B cell (primary cell): ENCODE results near the gene GRID2. TPM values are rescaled to one million over a fixed set of nuclear protein-coding genes. Genes with fewer than 3 reads are reported as not detected.

Experiments used
- ATAC-seq: fragments of 200-7000 bp; cut with Tn5 transposase; one replicate; pipeline ENCODE4 v1.10.0; 2021; ENCODE audit warnings: low read depth, mild to moderate bottlenecking, moderate number of reproducible peaks, moderate library complexity
- CTCF ChIA-PET: fragments of 350-600 bp; sonication (Branson Sonifier 250); formaldehyde crosslinking; loops from one replicate; lab custom pipeline; 2021; ENCODE audit warnings: antibody characterized with exemption, inconsistent platforms; lab: Charles Lee
- POLR2A ChIA-PET: fragments of 350-600 bp; sonication (Branson Sonifier 250); formaldehyde crosslinking; loops from one replicate; lab custom pipeline; 2021; ENCODE audit warnings: antibody characterized with exemption; lab: Charles Lee
- DNase-seq: peaks from one replicate; pipeline ENCODE4 v3.0.0; 2013
- H2AFZ ChIP-seq: 2 replicates; pipeline ENCODE4 v1.6.1; 2012; ENCODE audit warnings: mild to moderate bottlenecking, low read depth, low read length; ENCODE audit not compliant: insufficient read depth, poor library complexity, severe bottlenecking
- H3K27ac ChIP-seq, 2 donors: 1 replicate in 1 of 2; 2 replicates in 1 of 2; pipeline ENCODE4 v1.5.1; 2012 to 2013; ENCODE audit warnings: low read length in 2 of 2, mild to moderate bottlenecking in 2 of 2, moderate library complexity in 1 of 2
- H3K27me3 ChIP-seq, 4 experiments: fragments of 200-600 bp in 1 of 4; sonication (generic) in 1 of 4; replicated peaks in 1 of 4; 1 replicate in 2 of 4; 2 replicates in 2 of 4; pipeline versions ENCODE4 v1.6.1 to v1.7.0; 2013 to 2016; ENCODE audit warnings: low read length in 3 of 4, mild to moderate bottlenecking in 2 of 4, mixed read lengths in 1 of 4, moderate library complexity in 1 of 4; ENCODE audit not compliant: insufficient read depth in 4 of 4, control insufficient read depth in 3 of 4; ENCODE audit errors: control extremely low read depth in 1 of 4
- H3K36me3 ChIP-seq, 2 experiments: replicated peaks in 1 of 2; 1 replicate in 1 of 2; 2 replicates in 1 of 2; pipeline versions ENCODE4 v1.6.1 to v1.7.1; 2013; ENCODE audit warnings: low read length in 1 of 2; ENCODE audit not compliant: insufficient read depth in 2 of 2, control insufficient read depth in 1 of 2; ENCODE audit errors: control extremely low read depth in 1 of 2, extremely low read depth in 1 of 2
- H3K4me1 ChIP-seq, 2 donors: fragments of 200-600 bp in 1 of 2; sonication (generic) in 1 of 2; 1 replicate in 1 of 2; 2 replicates in 1 of 2; pipeline versions ENCODE4 v1.5.1 to v1.6.1; 2013 to 2017; ENCODE audit warnings: low read length in 2 of 2; ENCODE audit not compliant: control insufficient read depth in 2 of 2, insufficient read depth in 2 of 2
- H3K4me2 ChIP-seq: replicated peaks from 2 replicates; pipeline ENCODE3; 2012; ENCODE audit warnings: mild to moderate bottlenecking, low read depth, low read length; ENCODE audit not compliant: poor library complexity, severe bottlenecking
- H3K4me3 ChIP-seq, 5 experiments: fragments of 200-600 bp in 1 of 5; sonication (generic) in 1 of 5; 1 replicate in 3 of 5; 2 replicates in 2 of 5; pipeline versions ENCODE4 v1.5.1 to v1.7.0; 2011 to 2016; ENCODE audit warnings: low read length in 4 of 5, mild to moderate bottlenecking in 4 of 5, low read depth in 2 of 5, control low read depth in 1 of 5, moderate library complexity in 1 of 5; ENCODE audit not compliant: insufficient read depth in 1 of 5; ENCODE audit errors: control extremely low read depth in 1 of 5, extremely low read depth in 1 of 5
- H3K79me2 ChIP-seq: fragments of 200-600 bp; sonication (generic); one replicate; pipeline ENCODE4 v1.6.0; 2016; ENCODE audit warnings: low read length; ENCODE audit not compliant: control insufficient read depth, insufficient read depth
- H3K9ac ChIP-seq: fragments of 200-600 bp; sonication (generic); 2 replicates; pipeline ENCODE4 v1.6.1; 2017; ENCODE audit warnings: mild to moderate bottlenecking, low read length, moderate library complexity
- H3K9me3 ChIP-seq, 3 donors: one replicate each; pipeline versions ENCODE4 v1.6.1 to v1.7.1; 2013; ENCODE audit warnings: low read length in 2 of 3; ENCODE audit not compliant: control insufficient read depth in 2 of 3, insufficient read depth in 1 of 3; ENCODE audit errors: control extremely low read depth in 1 of 3
- H4K20me1 ChIP-seq: 2 replicates; pipeline ENCODE4 v1.6.0; 2012; ENCODE audit warnings: mild to moderate bottlenecking, low read length; ENCODE audit not compliant: insufficient read depth, control insufficient read depth, poor library complexity, severe bottlenecking
- H3K27ac Mint-ChIP-seq: one replicate; pipeline ENCODE4 v1.8.0; 2021; ENCODE audit warnings: mixed read lengths
- H3K27me3 Mint-ChIP-seq: one replicate; pipeline ENCODE4 v1.8.0; 2021; ENCODE audit warnings: mixed read lengths
- H3K4me1 Mint-ChIP-seq: one replicate; pipeline ENCODE4 v1.8.0; 2021; ENCODE audit warnings: mixed read lengths
- H3K4me3 Mint-ChIP-seq: one replicate; pipeline ENCODE4 v1.8.0; 2021; ENCODE audit warnings: mixed read lengths
- H3K9me3 Mint-ChIP-seq: one replicate; pipeline ENCODE4 v1.8.0; 2022; ENCODE audit warnings: mixed read lengths; ENCODE audit not compliant: insufficient read depth
- EZH2 ChIP-seq: IDR thresholded peaks from 2 replicates; pipeline ENCODE4 v1.6.1; 2012; ENCODE audit warnings: borderline replicate concordance, low read depth, mild to moderate bottlenecking, moderate library complexity, low read length; ENCODE audit not compliant: insufficient read depth, poor library complexity, severe bottlenecking
- WGBS: methylation state at CpG from one replicate; pipeline ENCODE4 v1.1.5; 2013; ENCODE audit warnings: missing lambda C conversion rate; ENCODE audit not compliant: insufficient coverage; 5-methylcytosine and 5-hydroxymethylcytosine counted together
- intact Hi-C: fragments of 100-400 bp; cut with micrococcal nuclease; formaldehyde crosslinking; loops from one replicate; pipeline ENCODE4 v1.10.0; 2022
- polyA plus RNA-seq: library from polyadenylated mRNA; depleted of rRNA; stranded (reverse); fragments of >200 nt; gene quantifications from 2 replicates; pipeline ENCODE4 v1.2.3, GENCODE V29; 2012
- total RNA-seq, 2 donors: library from RNA; stranded (reverse); fragments of 120-200 nt in 1 of 2; gene quantifications; 1 replicate in 1 of 2; 2 replicates in 1 of 2; pipeline versions ENCODE4 v1.2.3 to v1.2.4, GENCODE V29; 2013 to 2022
- TF ChIP-seq, protein P1 (sequence below): fragments of 200-600 bp; IDR thresholded peaks from one replicate; pipeline ENCODE4 v1.8.0; 2022; ENCODE audit warnings: antibody characterized with exemption, mild to moderate bottlenecking

GRID2 gene
- total and polyA plus RNA-seq, 2 donors (not counting 1 experiment from before 2014, with no cell fraction given) = not detected

DNA sequence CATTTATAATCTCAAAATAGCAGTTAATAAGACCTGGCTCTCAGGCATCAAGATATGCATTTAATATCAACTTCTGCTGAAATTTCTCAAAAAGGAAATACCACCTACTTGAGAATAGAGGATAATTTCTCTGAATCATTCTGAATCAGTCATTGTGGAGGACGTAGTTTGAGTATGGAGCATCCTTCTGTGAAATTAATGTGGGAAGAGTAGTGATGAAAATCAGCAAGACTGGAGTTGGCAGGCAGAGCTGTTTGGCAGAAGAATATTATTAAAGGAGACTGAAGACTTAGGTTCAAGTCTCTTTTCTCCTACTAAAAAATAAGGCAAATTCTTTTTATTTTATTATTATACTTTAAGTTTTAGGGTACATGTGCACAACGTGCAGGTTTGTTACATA is 1199.2 kb downstream of the GRID2 start:
- no peaks in the 10 kb centered on the region for H3K27me3 Mint-ChIP-seq
- H3K4me1 Mint-ChIP-seq = no peaks in the 10 kb centered on the region
- TF ChIP-seq EZH2 = no peak
- TF ChIP-seq, protein P1, sequence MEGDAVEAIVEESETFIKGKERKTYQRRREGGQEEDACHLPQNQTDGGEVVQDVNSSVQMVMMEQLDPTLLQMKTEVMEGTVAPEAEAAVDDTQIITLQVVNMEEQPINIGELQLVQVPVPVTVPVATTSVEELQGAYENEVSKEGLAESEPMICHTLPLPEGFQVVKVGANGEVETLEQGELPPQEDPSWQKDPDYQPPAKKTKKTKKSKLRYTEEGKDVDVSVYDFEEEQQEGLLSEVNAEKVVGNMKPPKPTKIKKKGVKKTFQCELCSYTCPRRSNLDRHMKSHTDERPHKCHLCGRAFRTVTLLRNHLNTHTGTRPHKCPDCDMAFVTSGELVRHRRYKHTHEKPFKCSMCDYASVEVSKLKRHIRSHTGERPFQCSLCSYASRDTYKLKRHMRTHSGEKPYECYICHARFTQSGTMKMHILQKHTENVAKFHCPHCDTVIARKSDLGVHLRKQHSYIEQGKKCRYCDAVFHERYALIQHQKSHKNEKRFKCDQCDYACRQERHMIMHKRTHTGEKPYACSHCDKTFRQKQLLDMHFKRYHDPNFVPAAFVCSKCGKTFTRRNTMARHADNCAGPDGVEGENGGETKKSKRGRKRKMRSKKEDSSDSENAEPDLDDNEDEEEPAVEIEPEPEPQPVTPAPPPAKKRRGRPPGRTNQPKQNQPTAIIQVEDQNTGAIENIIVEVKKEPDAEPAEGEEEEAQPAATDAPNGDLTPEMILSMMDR = no peak
- no peaks in the 10 kb centered on the region for H3K9me3 ChIP-seq
- H3K4me1 ChIP-seq = no peaks in the 10 kb centered on the region
- CTCF ChIA-PET = no interaction called here
- DNase-seq (no peak), ATAC-seq (no peak)
- H3K9me3 Mint-ChIP-seq = no peaks in the 10 kb centered on the region
- no peak overlapping the region for H3K9ac ChIP-seq
- no peak overlapping the region for H3K4me2 ChIP-seq
- H4K20me1 ChIP-seq = no peaks in the 10 kb centered on the region
- no peak overlapping the region for H2AFZ ChIP-seq
- no peaks in the 10 kb centered on the region for H3K79me2 ChIP-seq
- H3K27ac Mint-ChIP-seq = no peak overlapping the region
- H3K27ac ChIP-seq = no peak overlapping the region
- no peaks in the 10 kb centered on the region for H3K36me3 ChIP-seq
- H3K4me3 Mint-ChIP-seq = no peak overlapping the region
- H3K4me3 ChIP-seq = no peak overlapping the region
- intact Hi-C loops = no loop called here
- POLR2A ChIA-PET = no interaction called here
- no peaks in the 10 kb centered on the region for H3K27me3 ChIP-seq
- no CpG with 5 or more reads among the region's 2 CpGs for WGBS

DNA sequence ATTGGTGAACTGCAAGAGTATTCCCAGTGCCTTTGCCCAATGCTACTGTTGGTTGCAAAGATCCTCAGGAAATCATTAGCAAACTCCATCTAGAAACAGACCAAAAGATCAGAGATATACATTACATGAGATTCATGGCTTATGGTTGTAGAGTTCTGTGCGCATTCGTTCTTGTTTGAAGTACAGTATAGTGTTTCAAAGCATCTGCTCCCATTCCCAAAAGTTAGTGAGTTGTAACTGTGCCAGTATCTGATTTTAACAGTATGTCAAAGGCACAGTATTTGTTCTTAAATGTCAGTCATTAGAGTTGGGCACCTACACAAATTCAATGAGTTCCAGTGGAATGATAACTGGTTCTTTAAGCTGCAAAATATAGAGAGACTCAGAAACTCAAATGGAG is 1210.1 kb downstream of the GRID2 start:
- POLR2A ChIA-PET = no interaction called here
- peaks cover 0 to 2% (median 0%) of the 10 kb centered on the region in 3 donors for H3K9me3 ChIP-seq
- H3K27me3 ChIP-seq = no peaks in the 10 kb centered on the region
- no peak overlapping the region for H2AFZ ChIP-seq
- H3K4me1 Mint-ChIP-seq = no peaks in the 10 kb centered on the region
- TF ChIP-seq, protein P1 = no peak
- no peak for TF ChIP-seq EZH2
- H3K9ac ChIP-seq = no peak overlapping the region
- CTCF ChIA-PET = no interaction called here
- no peak for DNase-seq
- H3K36me3 ChIP-seq = no peaks in the 10 kb centered on the region
- H3K27me3 Mint-ChIP-seq = no peaks in the 10 kb centered on the region
- no peak overlapping the region for H3K4me2 ChIP-seq
- no peak for ATAC-seq
- no peak overlapping the region for H3K27ac ChIP-seq
- no peak overlapping the region for H3K4me3 ChIP-seq
- no peaks in the 10 kb centered on the region for H3K4me1 ChIP-seq
- WGBS = no CpG with 5 or more reads among the region's 2 CpGs
- H4K20me1 ChIP-seq = no peaks in the 10 kb centered on the region
- no peaks in the 10 kb centered on the region for H3K9me3 Mint-ChIP-seq
- intact Hi-C loops = no loop called here
- H3K4me3 Mint-ChIP-seq = no peak overlapping the region
- no peak overlapping the region for H3K27ac Mint-ChIP-seq
- H3K79me2 ChIP-seq = no peaks in the 10 kb centered on the region
